Right lobe of liver (tissue), 6 donors: ENCODE measurements around the gene PHEX. TPM values are rescaled to one million over a fixed set of nuclear protein-coding genes. Genes with fewer than 3 reads are reported as not detected.

ENCODE experiments used
- ATAC-seq, 4 donors: fragments of 200-7000 bp; cut with Tn5 transposase; one replicate each; pipeline ENCODE4 v1.9.1; 2020; ENCODE audit warnings: mild to moderate bottlenecking in 4 of 4, moderate library complexity in 4 of 4
- DNase-seq, 3 donors: peaks; one replicate each; pipeline ENCODE4 v3.0.0-alpha.2; 2020
- H3K27ac ChIP-seq, 3 donors: fragments of 200-600 bp; one replicate each; pipeline ENCODE4 v1.8.0; 2022
- H3K27me3 ChIP-seq, 2 donors: fragments of 200-600 bp; one replicate each; pipeline ENCODE4 v1.8.0; 2022
- H3K36me3 ChIP-seq, 4 donors: fragments of 200-600 bp; sonication (generic) in 1 of 4; one replicate each; pipeline versions ENCODE4 v1.5.1 to v1.8.0; 2017 to 2022; ENCODE audit warnings: control low read depth in 1 of 4
- H3K4me1 ChIP-seq, 4 donors: fragments of 200-600 bp; sonication (generic) in 1 of 4; one replicate each; pipeline versions ENCODE4 v1.5.1 to v1.8.0; 2017 to 2022; ENCODE audit warnings: control low read depth in 1 of 4
- H3K4me3 ChIP-seq, 3 donors: fragments of 200-600 bp; one replicate each; pipeline ENCODE4 v1.8.0; 2022
- H3K9me3 ChIP-seq, 4 donors: fragments of 200-600 bp; sonication (generic) in 1 of 4; one replicate each; pipeline versions ENCODE4 v1.5.1 to v1.8.0; 2017 to 2022; ENCODE audit warnings: control low read depth in 1 of 4
- CTCF ChIP-seq, 4 donors: fragments of 200-600 bp in 3 of 4; fragments of 450-650 bp in 1 of 4; IDR thresholded peaks; one replicate each; pipeline versions ENCODE4 v1.5.1 to v1.8.0; 2016 to 2022; ENCODE audit warnings: antibody characterized with exemption in 4 of 4, mild to moderate bottlenecking in 2 of 4
- POLR2A ChIP-seq: fragments of 450-650 bp; IDR thresholded peaks from one replicate; pipeline ENCODE4 v1.6.1; 2017; ENCODE audit warnings: antibody characterized with exemption, mild to moderate bottlenecking
- WGBS: methylation state at CpG from one replicate; pipeline ENCODE4 v1.1.6; 2018; ENCODE audit warnings: low coverage, low lambda C conversion rate; ENCODE audit not compliant: insufficient coverage; ENCODE audit errors: missing lambda C conversion rate; 5-methylcytosine and 5-hydroxymethylcytosine counted together
- intact Hi-C, 2 donors: fragments of 100-400 bp; cut with DNase I; formaldehyde crosslinking; loops; one replicate each; pipeline versions ENCODE4 v1.11.2 to v1.14.1; 2022
- total RNA-seq, 6 experiments: library from RNA; depleted of rRNA in 2 of 6; stranded (reverse); fragments of >200 nt in 2 of 6; fragmentation: NEBNext Ultra II Directional in 3 of 6; extraction: Animal tissue kit (Norgen Biotek cat#: 25700) in 3 of 6; gene quantifications; one replicate each; pipeline versions ENCODE4 v1.1.0 to v1.2.4, GENCODE V29; 2016 to 2023
- donor health status: DM: no; HTN: yes; CAD: no.
- donor health status: DM: no; HTN: no; CAD: no.
- donor health status: DM: no; HTN: no; CAD: no.
- donor health status: DM: no; HTN: yes; CAD: no.
- donor health status: DM: no; HTN: yes; CAD: no.

Gene PHEX
- total RNA-seq, 6 experiments from 2014 or later, result 0.13 TPM; not detected in 5

GRCh38 chrX:22234380-22234779 is 202.3 kb downstream of the PHEX start:
- intact Hi-C loops, result no loop called here
- DNase-seq (no peak), ATAC-seq (no peak)
- no peaks in the 10 kb centered on the region for H3K4me1 ChIP-seq
- no peaks in the 10 kb centered on the region for H3K9me3 ChIP-seq
- H3K27ac ChIP-seq, result no peak overlapping the region
- no peak overlapping the region for H3K4me3 ChIP-seq
- H3K36me3 ChIP-seq, result no peaks in the 10 kb centered on the region
- 37% methylated on average over 3 of the region's 6 CpGs for WGBS
- no peaks in the 10 kb centered on the region for H3K27me3 ChIP-seq
- no peak for TF ChIP-seq CTCF (IDR thresholded peaks at IDR 0.05)
- no peak for TF ChIP-seq POLR2A

GRCh38 chrX:22237479-22237878 is 205.4 kb downstream of the PHEX start:
- no peak for DNase-seq
- intact Hi-C loops, result no loop called here
- Histone ChIP-seq H3K36me3 (no peaks in the 10 kb centered on the region), H3K4me3 (no peak overlapping the region), H3K4me1 (no peaks in the 10 kb centered on the region), H3K9me3 (no peaks in the 10 kb centered on the region), H3K27ac (no peak overlapping the region), H3K27me3 (no peaks in the 10 kb centered on the region)
- TF ChIP-seq CTCF (IDR thresholded peaks at IDR 0.05) (no peak), POLR2A (no peak)
- no peak for ATAC-seq
- WGBS, result 16% methylated on average over 2 of the region's 2 CpGs

- 40% methylated on average over 2 of the region's 2 CpGs for WGBS
- Histone ChIP-seq H3K4me3 (no peak overlapping the region), H3K27ac (no peak overlapping the region), H3K27me3 (no peaks in the 10 kb centered on the region), H3K4me1 (no peaks in the 10 kb centered on the region), H3K36me3 (no peaks in the 10 kb centered on the region), H3K9me3 (no peaks in the 10 kb centered on the region)
- DNase-seq, result no peak
- ATAC-seq, result no peak
- intact Hi-C loops, result no loop called here
- TF ChIP-seq CTCF (IDR thresholded peaks at IDR 0.05), result no peak
- TF ChIP-seq POLR2A, result no peak
Measured at GRCh38 chrX:22246620-22247019, 214.5 kb downstream of the PHEX start.

GRCh38 chrX:22247169-22247568 is 215.0 kb downstream of the PHEX start:
- Histone ChIP-seq H3K4me1 (no peaks in the 10 kb centered on the region), H3K27me3 (no peaks in the 10 kb centered on the region), H3K27ac (no peak overlapping the region), H3K9me3 (no peaks in the 10 kb centered on the region), H3K4me3 (no peak overlapping the region), H3K36me3 (no peaks in the 10 kb centered on the region)
- DNase-seq (no peak), ATAC-seq (no peak)
- 22% methylated on average over 1 of the region's 1 CpG for WGBS
- no peak for TF ChIP-seq CTCF (IDR thresholded peaks at IDR 0.05)
- TF ChIP-seq POLR2A, result no peak
- intact Hi-C loops, result no loop called here

- no peaks in the 10 kb centered on the region for H3K9me3 ChIP-seq
- TF ChIP-seq CTCF (IDR thresholded peaks at IDR 0.05) (no peak), POLR2A (no peak)
- no peak for DNase-seq
- peaks cover 0 to 3% of the 10 kb centered on the region in 2 donors for H3K27me3 ChIP-seq
- no peaks in the 10 kb centered on the region for H3K4me1 ChIP-seq
- intact Hi-C loops, result no loop called here
- no peak overlapping the region for H3K4me3 ChIP-seq
- ATAC-seq, result no peak
- 15% methylated on average over 3 of the region's 3 CpGs for WGBS
- no peak overlapping the region for H3K27ac ChIP-seq
- H3K36me3 ChIP-seq, result no peaks in the 10 kb centered on the region
Measured at GRCh38 chrX:22248401-22248800, 216.3 kb downstream of the PHEX start.
